ENCODE data around the gene SDHAF3.

Gene SDHAF3

DNA sequence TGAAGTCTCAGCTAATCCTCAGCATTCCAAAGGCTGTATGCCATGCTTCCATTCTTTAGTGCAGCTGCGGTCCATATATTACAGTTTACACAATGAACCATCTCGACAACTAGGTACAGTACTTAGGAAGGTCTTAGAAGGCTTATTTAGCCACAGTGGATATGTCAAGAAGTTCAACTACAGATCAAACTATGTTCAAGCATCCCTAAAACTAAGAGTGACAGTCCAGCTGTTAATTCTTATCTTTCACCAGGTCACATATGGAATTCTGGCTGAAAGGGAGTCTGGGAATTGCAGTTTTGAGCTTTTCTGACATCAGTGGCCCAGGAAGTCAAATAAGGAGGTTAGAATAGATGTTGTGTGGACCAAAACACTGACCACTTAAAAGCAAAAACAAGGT, 106.8 kb downstream of the SDHAF3 start:
- no peak for DNase-seq

DNA sequence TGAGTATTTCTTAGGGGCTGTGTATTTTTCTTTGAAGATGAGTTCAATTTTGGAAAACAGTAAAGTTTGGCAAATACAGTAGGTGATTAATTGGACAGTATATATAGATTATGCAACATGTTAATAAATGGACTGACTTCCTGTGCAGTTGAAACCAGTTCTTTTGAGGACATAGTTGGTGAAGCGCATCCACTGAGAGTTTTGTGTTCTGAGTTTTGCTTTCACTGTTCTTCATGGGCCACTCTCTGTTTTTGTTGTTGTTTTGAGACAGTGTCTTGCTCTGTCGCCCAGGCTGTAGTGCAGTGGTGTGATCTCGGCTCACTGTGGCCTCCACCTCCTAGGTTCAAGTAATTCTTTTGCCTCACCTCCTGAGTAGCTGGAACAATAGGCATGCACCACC, 109.0 kb downstream of the SDHAF3 start:
- no peak for DNase-seq

Data from SW 1271 (cell line).